SK-N-SH treated with all-trans-retinoic acid at 6 μM for 48 hours (cell line): ENCODE results near the gene UTP4.

Experiments
- BACH2 ChIP-seq: fragments of 250-450 bp; sonication (Bioruptor Pico); IDR thresholded peaks from 2 replicates; pipeline ENCODE4 v1.9.0; 2021; ENCODE audit warnings: mild to moderate bottlenecking, borderline replicate concordance
- CREB5 ChIP-seq: fragments of 250-450 bp; sonication (Bioruptor Pico); IDR thresholded peaks from 2 replicates; pipeline ENCODE4 v1.5.1; 2020; ENCODE audit warnings: low read depth, mild to moderate bottlenecking, moderate library complexity
- CSDC2 ChIP-seq: fragments of 250-450 bp; sonication (Bioruptor Pico); IDR thresholded peaks from 2 replicates; pipeline ENCODE4 v1.5.0; 2020; ENCODE audit warnings: mild to moderate bottlenecking, moderate library complexity
- CSRNP3 ChIP-seq: fragments of 250-450 bp; sonication (Bioruptor Pico); IDR thresholded peaks from 2 replicates; pipeline ENCODE4 v1.5.1; 2021; ENCODE audit warnings: mild to moderate bottlenecking, moderate library complexity
- PATZ1 ChIP-seq: fragments of 250-450 bp; sonication (Bioruptor Pico); IDR thresholded peaks from 2 replicates; pipeline ENCODE4 v1.8.0; 2020; ENCODE audit warnings: mild to moderate bottlenecking, moderate library complexity, borderline replicate concordance
- POU6F1 ChIP-seq: fragments of 250-450 bp; sonication (Bioruptor Pico); IDR thresholded peaks from 2 replicates; pipeline ENCODE4 v1.8.0; 2021; ENCODE audit warnings: low read depth, mild to moderate bottlenecking, moderate library complexity, borderline replicate concordance
- ZFP3 ChIP-seq: fragments of 250-450 bp; sonication (Bioruptor Pico); IDR thresholded peaks from 2 replicates; pipeline ENCODE4 v1.5.0; 2020; ENCODE audit warnings: mild to moderate bottlenecking, moderate library complexity
- ZNF8 ChIP-seq: fragments of 450-650 bp; formaldehyde crosslinking; IDR thresholded peaks from 2 replicates; pipeline ENCODE4 v1.5.0; 2020; ENCODE audit warnings: mild to moderate bottlenecking, moderate library complexity

- TF ChIP-seq PATZ1 (CRISPR knock-in tag) (no peak), POU6F1 (CRISPR knock-in tag) (no peak), ZNF8 (no peak), CSDC2 (CRISPR knock-in tag) (no peak), CSRNP3 (CRISPR knock-in tag) (no peak), CREB5 (CRISPR knock-in tag) (no peak), ZFP3 (CRISPR knock-in tag) (no peak), BACH2 (CRISPR knock-in tag) (no peak)
These were observed 21.1 kb upstream of the UTP4 start for GRCh38 chr16:69111216-69111875.
